Stimulated activated CD4-positive, alpha-beta T cell treated with anti-CD3 and anti-CD28 coated beads, Interleukin-4, amount 100 ng/mL, for 48 hours (primary cell): ENCODE measurements around the gene EIF4G2.

ENCODE experiments used
- DNase-seq, 2 donors: peaks; one replicate each; pipeline ENCODE4 v3.0.0-alpha.2; 2020; ENCODE audit warnings: low read depth in 2 of 2

The EIF4G2 gene

GRCh38 chr11:10808235-10808552 is 532 bp downstream of the EIF4G2 start:
- DNase-seq: peak in 1 of 2 donors; percentile 5

GRCh38 chr11:10807493-10808234 is 1.1 kb downstream of the EIF4G2 start:
- DNase-seq: peak; percentile 17 to 25

GRCh38 chr11:10806206-10806605 is 2.5 kb downstream of the EIF4G2 start:
- no peak for DNase-seq

DNA sequence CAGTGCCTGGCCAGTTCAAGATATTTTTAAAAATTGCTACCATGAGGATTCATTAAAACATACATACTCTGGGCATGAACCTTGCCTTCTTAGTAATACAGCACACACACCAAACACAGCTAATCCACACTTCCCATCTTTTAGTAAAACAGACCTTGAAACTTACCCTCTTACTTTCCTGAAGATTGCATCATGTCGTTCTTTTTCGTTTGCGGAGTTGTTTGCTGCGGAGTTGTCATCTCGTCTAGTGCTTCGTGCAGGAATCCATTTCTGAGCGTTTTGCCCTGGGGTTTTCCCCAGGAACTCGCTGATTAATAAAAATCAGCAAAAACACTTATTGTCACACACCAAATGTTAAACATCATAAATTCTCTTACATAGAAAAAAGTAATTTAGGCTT is 3.0 kb downstream of the EIF4G2 start:
- DNase-seq: no peak

DNA sequence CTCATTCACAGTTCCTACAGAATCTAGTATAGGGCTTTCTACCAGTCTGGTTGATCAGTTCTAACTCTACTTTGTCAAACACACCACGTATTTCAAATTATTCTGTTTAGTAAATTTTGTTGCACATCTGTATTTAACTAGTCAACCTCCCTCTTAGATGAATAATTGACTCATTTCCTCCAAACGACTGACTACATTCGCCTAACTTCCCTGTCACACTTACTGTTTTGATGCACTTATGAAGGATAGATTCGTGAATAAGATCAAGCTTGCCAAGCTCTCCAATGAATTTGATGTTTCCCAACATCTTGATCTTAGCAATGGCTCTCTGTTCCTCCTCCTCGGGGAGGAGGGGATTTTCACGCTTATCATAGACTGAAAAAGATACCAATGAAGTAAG is 5.0 kb downstream of the EIF4G2 start:
- DNase-seq: no peak

- DNase-seq: no peak
Observed at GRCh38 chr11:10800292-10800691, 8.4 kb downstream of the EIF4G2 start.

GRCh38 chr11:10798330-10798928 is 10.3 kb downstream of the EIF4G2 start:
- no peak for DNase-seq

DNA sequence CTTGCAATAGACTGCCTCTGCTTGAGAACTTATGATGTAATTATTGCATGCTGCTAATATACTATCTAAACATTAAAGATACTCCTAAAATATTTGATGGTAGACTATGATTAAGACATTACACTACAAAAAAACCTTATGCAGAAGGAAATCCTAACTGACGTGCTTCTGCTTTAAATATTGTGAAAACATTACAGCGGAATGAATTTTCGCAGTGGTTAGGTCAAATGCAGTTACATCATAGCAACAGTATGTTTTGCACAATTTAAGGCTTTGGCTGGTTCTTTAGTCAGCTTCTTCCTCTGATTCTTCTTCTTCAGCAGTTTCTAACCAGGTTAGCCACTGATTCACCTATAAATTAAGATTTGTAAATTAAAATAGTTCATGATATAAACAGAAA is 11.2 kb downstream of the EIF4G2 start:
- DNase-seq: no peak

- no peak for DNase-seq
Observed at GRCh38 chr11:10797001-10797400, 11.7 kb downstream of the EIF4G2 start.

GRCh38 chr11:10796191-10796590 is 12.5 kb downstream of the EIF4G2 start:
- DNase-seq: no peak

- DNase-seq: no peak
Observed at GRCh38 chr11:10793470-10794255, 15.1 kb downstream of the EIF4G2 start.

DNA sequence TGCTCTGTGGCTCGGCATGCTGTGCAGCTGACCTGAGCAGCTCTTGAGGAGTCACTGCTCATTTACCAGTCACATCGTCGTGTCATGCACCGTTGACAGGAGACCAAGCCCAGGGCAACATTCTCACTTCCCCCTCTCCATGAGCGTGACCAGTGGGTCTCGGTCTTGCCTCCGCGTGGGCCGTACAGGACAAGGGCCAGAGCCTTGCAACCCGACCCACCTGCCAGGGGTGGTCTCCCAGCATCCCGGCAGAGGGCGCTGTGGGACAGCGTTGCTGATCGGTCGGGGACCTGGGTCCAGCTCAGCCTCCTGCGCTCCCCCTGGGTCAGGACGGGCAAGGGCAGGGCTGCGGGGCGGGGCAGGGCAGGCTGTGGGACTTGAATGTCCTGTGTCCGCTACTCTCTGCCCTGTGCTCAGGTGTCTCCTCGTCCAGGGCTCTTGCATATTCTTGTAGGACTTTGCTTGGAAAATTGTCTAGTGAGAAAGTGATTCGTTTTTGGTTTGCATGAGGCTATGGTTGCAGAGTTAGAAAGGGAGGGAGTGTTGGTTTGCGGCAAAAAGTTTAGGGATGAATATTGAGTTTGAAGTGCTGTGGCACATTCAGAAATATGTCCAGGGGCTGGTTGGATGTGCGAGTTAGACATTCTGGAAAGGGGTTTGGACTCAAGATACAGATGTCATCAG is 16.2 kb downstream of the EIF4G2 start:
- DNase-seq: peak; percentile 80 to 89

GRCh38 chr11:10786451-10786850 is 22.3 kb downstream of the EIF4G2 start:
- DNase-seq: no peak

- DNase-seq: no peak
Observed at GRCh38 chr11:10785146-10785474, 23.6 kb downstream of the EIF4G2 start.

GRCh38 chr11:10784232-10785145 is 24.2 kb downstream of the EIF4G2 start:
- DNase-seq: no peak

DNA sequence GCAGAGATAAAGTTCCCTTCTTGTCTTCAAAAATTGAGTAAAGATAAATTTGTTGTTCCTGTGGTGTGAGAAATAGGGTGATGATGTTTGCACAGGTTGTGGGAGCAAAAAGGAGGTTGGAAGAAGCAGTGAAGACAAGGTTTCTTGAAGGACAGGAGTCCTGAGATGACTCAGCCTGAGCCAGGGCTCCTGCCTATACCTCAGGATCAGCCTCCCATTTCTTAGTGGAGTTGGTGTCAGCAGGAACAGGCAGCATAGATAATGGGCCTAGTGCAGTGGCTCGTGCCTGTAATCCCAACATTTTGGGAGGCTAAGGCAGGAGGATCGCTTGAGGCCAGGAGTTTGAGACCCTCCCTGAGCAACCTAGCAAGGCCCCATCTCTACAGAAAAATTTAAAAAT is 28.7 kb downstream of the EIF4G2 start:
- no peak for DNase-seq

GRCh38 chr11:10779086-10779485 is 29.6 kb downstream of the EIF4G2 start:
- no peak for DNase-seq

GRCh38 chr11:10778217-10778970 is 30.3 kb downstream of the EIF4G2 start:
- DNase-seq: no peak

GRCh38 chr11:10777806-10778205 is 30.9 kb downstream of the EIF4G2 start:
- no peak for DNase-seq

DNA sequence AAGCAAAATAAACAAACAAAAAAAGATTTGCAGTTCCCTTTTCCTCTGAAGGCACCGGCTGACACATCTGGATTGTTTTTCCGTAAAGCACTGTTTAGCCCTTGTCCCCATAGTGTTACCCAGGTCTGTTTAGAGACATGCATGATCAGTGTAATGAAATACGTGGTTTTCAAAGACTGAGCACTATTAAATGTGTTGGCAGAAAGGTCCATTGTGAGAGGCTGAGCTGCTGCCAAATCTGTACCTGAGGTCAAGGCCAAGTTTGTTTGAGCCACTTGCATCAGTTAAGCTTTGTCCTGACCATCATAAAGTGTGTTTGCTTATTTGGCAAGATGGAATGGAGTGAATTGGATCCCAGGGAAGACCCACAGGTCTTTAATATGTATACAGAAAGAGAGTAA is 31.3 kb downstream of the EIF4G2 start:
- no peak for DNase-seq

DNA sequence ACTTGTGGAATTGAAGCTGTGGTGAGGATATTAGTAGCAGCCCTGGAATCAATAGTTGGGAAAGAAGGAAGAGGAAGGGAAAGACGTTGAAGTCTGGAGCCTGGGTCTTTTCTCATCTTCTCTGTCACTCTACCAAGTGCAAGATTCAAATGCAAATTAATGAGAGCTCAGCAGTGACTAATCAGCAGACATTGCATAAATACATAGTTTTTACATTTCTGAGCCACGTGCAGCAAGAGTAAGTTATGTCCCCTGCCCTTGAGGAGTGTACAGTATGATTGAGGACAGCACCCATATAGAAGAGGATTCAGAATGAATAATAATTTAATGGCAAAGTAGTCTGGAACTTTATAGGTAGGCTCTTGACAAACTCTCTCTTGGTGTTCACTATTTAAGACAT is 33.9 kb downstream of the EIF4G2 start:
- no peak for DNase-seq
